SK-N-SH treated with all-trans-retinoic acid at 6 μM for 48 hours (cell line): ENCODE measurements around the gene DDX50.

Source experiments
- PPARA ChIP-seq: fragments of 250-450 bp; sonication (Bioruptor Pico); IDR thresholded peaks from 2 replicates; pipeline ENCODE4 v1.5.0; 2020; ENCODE audit warnings: mild to moderate bottlenecking, borderline replicate concordance
- RARB ChIP-seq: fragments of 250-450 bp; sonication (Bioruptor Pico); IDR thresholded peaks from 2 replicates; pipeline ENCODE4 v1.8.0; 2021; ENCODE audit warnings: mild to moderate bottlenecking, moderate library complexity
- TOX ChIP-seq: fragments of 250-450 bp; sonication (Bioruptor Pico); IDR thresholded peaks from 2 replicates; pipeline ENCODE4 v1.8.0; 2021; ENCODE audit warnings: mild to moderate bottlenecking, moderate library complexity, borderline replicate concordance
- ZC3H10 ChIP-seq: fragments of 250-450 bp; sonication (Bioruptor Pico); IDR thresholded peaks from 2 replicates; pipeline ENCODE4 v1.5.1; 2021; ENCODE audit warnings: mild to moderate bottlenecking, moderate library complexity
- ZNF565 ChIP-seq: fragments of 450-650 bp; formaldehyde crosslinking; conservative IDR thresholded peaks from 2 replicates; pipeline ENCODE4 v1.5.0; 2020; ENCODE audit warnings: low read depth, mild to moderate bottlenecking, moderate library complexity
- ZNF8 ChIP-seq: fragments of 450-650 bp; formaldehyde crosslinking; IDR thresholded peaks from 2 replicates; pipeline ENCODE4 v1.5.0; 2020; ENCODE audit warnings: mild to moderate bottlenecking, moderate library complexity
- TF ChIP-seq, protein P1 (sequence below): fragments of 250-450 bp; sonication (Bioruptor Pico); IDR thresholded peaks from 2 replicates; pipeline ENCODE4 v1.5.1; 2020; ENCODE audit warnings: low read depth, mild to moderate bottlenecking, moderate library complexity
- TF ChIP-seq, protein P2 (sequence below): fragments of 250-450 bp; sonication (Bioruptor Pico); IDR thresholded peaks from 2 replicates; pipeline ENCODE4 v1.8.0; 2020; ENCODE audit warnings: mild to moderate bottlenecking, moderate library complexity, borderline replicate concordance
- TF ChIP-seq, protein P3 (sequence below): fragments of 250-450 bp; sonication (Bioruptor Pico); IDR thresholded peaks from 2 replicates; pipeline ENCODE4 v1.5.0; 2020; ENCODE audit warnings: mild to moderate bottlenecking, moderate library complexity
- TF ChIP-seq, protein P4 (sequence below): fragments of 250-450 bp; sonication (Bioruptor Pico); IDR thresholded peaks from 2 replicates; pipeline ENCODE4 v1.8.0; 2021; ENCODE audit warnings: low read depth, mild to moderate bottlenecking, moderate library complexity, borderline replicate concordance

DNA sequence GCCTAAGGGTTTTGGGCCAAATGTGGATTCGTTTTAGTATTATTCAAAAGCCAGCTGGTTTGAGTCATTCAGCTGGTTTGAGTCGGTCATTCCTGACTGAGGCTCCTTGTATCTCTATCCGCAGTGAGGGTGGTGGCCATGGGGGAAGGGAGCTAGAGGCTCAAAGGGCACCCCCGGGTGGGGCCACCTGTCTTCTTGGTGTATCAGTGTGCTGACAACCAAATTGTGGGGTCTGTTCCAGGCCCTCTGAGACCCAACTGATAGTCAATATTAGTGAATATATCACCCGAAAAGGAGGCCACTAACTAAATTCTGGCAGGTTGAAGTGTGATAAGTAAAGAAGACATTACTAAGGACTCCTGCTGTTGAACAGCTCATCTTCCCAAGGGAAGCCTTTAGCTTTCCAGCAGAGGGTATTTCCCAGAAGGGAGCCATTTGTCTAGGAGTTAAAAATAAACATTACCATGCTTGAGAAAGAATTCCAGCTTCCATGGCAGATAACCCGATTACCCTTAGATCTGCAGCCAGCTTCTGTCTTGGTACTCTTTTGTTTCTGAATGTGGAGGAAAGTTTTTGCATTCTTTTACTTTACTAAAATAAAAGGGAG is 29.9 kb upstream of the DDX50 start:
- TF ChIP-seq TOX = no peak
- TF ChIP-seq RARB (CRISPR knock-in tag) = no peak
- no peak for TF ChIP-seq ZNF565 (CRISPR knock-in tag)
- TF ChIP-seq, protein P1, sequence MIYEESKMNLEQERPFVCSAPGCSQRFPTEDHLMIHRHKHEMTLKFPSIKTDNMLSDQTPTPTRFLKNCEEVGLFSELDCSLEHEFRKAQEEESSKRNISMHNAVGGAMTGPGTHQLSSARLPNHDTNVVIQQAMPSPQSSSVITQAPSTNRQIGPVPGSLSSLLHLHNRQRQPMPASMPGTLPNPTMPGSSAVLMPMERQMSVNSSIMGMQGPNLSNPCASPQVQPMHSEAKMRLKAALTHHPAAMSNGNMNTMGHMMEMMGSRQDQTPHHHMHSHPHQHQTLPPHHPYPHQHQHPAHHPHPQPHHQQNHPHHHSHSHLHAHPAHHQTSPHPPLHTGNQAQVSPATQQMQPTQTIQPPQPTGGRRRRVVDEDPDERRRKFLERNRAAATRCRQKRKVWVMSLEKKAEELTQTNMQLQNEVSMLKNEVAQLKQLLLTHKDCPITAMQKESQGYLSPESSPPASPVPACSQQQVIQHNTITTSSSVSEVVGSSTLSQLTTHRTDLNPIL (CRISPR knock-in tag) = no peak
- TF ChIP-seq, protein P2, sequence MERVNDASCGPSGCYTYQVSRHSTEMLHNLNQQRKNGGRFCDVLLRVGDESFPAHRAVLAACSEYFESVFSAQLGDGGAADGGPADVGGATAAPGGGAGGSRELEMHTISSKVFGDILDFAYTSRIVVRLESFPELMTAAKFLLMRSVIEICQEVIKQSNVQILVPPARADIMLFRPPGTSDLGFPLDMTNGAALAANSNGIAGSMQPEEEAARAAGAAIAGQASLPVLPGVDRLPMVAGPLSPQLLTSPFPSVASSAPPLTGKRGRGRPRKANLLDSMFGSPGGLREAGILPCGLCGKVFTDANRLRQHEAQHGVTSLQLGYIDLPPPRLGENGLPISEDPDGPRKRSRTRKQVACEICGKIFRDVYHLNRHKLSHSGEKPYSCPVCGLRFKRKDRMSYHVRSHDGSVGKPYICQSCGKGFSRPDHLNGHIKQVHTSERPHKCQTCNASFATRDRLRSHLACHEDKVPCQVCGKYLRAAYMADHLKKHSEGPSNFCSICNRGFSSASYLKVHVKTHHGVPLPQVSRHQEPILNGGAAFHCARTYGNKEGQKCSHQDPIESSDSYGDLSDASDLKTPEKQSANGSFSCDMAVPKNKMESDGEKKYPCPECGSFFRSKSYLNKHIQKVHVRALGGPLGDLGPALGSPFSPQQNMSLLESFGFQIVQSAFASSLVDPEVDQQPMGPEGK (CRISPR knock-in tag) = no peak
- TF ChIP-seq, protein P3, sequence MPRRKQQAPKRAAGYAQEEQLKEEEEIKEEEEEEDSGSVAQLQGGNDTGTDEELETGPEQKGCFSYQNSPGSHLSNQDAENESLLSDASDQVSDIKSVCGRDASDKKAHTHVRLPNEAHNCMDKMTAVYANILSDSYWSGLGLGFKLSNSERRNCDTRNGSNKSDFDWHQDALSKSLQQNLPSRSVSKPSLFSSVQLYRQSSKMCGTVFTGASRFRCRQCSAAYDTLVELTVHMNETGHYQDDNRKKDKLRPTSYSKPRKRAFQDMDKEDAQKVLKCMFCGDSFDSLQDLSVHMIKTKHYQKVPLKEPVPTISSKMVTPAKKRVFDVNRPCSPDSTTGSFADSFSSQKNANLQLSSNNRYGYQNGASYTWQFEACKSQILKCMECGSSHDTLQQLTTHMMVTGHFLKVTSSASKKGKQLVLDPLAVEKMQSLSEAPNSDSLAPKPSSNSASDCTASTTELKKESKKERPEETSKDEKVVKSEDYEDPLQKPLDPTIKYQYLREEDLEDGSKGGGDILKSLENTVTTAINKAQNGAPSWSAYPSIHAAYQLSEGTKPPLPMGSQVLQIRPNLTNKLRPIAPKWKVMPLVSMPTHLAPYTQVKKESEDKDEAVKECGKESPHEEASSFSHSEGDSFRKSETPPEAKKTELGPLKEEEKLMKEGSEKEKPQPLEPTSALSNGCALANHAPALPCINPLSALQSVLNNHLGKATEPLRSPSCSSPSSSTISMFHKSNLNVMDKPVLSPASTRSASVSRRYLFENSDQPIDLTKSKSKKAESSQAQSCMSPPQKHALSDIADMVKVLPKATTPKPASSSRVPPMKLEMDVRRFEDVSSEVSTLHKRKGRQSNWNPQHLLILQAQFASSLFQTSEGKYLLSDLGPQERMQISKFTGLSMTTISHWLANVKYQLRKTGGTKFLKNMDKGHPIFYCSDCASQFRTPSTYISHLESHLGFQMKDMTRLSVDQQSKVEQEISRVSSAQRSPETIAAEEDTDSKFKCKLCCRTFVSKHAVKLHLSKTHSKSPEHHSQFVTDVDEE (CRISPR knock-in tag) = no peak
- no peak for TF ChIP-seq ZNF8 (CRISPR knock-in tag)
- no peak for TF ChIP-seq ZC3H10 (CRISPR knock-in tag)
- TF ChIP-seq, protein P4, sequence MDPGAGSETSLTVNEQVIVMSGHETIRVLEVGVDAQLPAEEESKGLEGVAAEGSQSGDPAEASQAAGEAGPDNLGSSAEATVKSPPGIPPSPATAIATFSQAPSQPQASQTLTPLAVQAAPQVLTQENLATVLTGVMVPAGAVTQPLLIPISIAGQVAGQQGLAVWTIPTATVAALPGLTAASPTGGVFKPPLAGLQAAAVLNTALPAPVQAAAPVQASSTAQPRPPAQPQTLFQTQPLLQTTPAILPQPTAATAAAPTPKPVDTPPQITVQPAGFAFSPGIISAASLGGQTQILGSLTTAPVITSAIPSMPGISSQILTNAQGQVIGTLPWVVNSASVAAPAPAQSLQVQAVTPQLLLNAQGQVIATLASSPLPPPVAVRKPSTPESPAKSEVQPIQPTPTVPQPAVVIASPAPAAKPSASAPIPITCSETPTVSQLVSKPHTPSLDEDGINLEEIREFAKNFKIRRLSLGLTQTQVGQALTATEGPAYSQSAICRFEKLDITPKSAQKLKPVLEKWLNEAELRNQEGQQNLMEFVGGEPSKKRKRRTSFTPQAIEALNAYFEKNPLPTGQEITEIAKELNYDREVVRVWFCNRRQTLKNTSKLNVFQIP (CRISPR knock-in tag) = no peak
- no peak for TF ChIP-seq PPARA (CRISPR knock-in tag)
